Measurements from ENCODE around the gene THBD. TPM values are rescaled to one million over a fixed set of nuclear protein-coding genes. Genes with fewer than 3 reads are reported as not detected.

The THBD gene
- total RNA-seq, 2 donors from 2014 or later: 6.6 to 88.4 TPM

- intact Hi-C loops (cut with DNase I): loop anchor here (10.0 kb wide), 2 partner anchors 294 to 356 kb away; no protein-coding TSS in a partner anchor
- Histone ChIP-seq H3K9me3 (no peaks in the 10 kb centered on the region), H3K36me3 (no peaks in the 10 kb centered on the region), H3K27me3 (replicated peaks; ENCODE audit: insufficient read depth) (peaks cover 7% of the 10 kb centered on the region), H3K4me3 (peak overlapping the region; percentile 24 to 28), H3K27ac (peak overlapping the region in 1 of 2 donors; percentile 27), H3K4me1 (replicated peaks) (no peaks in the 10 kb centered on the region)
- no peak for TF ChIP-seq POLR2AphosphoS5 (IDR thresholded peaks at IDR 0.05)
- peak in 3 of 4 experiments; percentile 50 to 72 (median 52) for TF ChIP-seq CTCF (IDR thresholded peaks at IDR 0.05)
- WGBS: 22% methylated on average over 41 of the region's 46 CpGs
- DNase-seq (ENCODE audit: low spot score): peak; percentile 52
Observed at GRCh38 chr20:23050847-23051627, 1.6 kb upstream of the THBD start.

DNA sequence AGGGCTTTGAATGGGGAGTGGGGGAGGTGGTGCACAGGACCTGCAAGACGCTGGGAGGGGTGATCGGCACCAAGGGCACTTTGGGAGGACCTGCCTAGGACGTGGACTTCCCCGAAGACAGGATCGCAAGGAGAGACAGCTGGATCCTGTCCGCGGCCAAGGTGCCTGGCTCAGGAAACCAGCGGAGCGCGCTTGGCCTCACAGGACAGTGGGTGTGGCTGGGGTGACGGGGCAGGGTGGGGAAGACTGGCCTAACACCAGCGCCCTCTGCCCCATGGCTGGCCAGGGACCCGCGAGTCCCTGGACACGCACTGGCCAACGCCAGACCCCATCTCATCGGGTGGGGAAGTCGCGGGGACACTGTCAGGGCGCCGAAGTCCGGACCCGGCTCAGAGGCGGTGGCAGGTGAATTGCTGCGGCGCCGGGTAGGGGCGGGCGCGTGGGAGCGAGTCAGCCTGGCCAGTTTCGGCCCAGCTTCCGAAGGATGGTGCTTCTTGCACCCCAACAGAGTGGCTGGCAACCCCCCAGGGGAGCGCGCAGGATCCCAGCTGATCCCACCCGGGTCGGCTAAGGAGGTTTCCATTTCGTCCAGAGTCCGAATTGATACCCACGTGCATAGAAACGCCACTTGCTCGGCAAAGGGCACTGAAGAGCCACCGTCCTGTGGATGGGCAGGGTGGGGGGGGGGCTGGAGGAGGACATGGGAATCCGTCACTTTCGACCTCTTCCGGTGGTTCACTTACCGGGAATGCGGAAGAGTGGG lies 785 bp upstream of the THBD start:
- Histone ChIP-seq H3K27ac (peak overlapping the region; percentile 8 to 27), H3K4me1 (replicated peaks) (no peaks in the 10 kb centered on the region), H3K27me3 (replicated peaks; ENCODE audit: insufficient read depth) (peaks cover 7% of the 10 kb centered on the region), H3K4me3 (peak overlapping the region; percentile 24 to 28), H3K9me3 (no peaks in the 10 kb centered on the region), H3K36me3 (no peaks in the 10 kb centered on the region)
- WGBS: 4% methylated on average over 29 of the region's 48 CpGs
- intact Hi-C loops (cut with DNase I): loop anchor here (10.0 kb wide), 2 partner anchors 295 to 355 kb away; no protein-coding TSS in a partner anchor
- TF ChIP-seq POLR2A (IDR thresholded peaks at IDR 0.05) (no peak), CTCF (IDR thresholded peaks at IDR 0.05) (no peak), POLR2AphosphoS5 (IDR thresholded peaks at IDR 0.05) (no peak)
- DNase-seq (ENCODE audit: low spot score): no peak

DNA sequence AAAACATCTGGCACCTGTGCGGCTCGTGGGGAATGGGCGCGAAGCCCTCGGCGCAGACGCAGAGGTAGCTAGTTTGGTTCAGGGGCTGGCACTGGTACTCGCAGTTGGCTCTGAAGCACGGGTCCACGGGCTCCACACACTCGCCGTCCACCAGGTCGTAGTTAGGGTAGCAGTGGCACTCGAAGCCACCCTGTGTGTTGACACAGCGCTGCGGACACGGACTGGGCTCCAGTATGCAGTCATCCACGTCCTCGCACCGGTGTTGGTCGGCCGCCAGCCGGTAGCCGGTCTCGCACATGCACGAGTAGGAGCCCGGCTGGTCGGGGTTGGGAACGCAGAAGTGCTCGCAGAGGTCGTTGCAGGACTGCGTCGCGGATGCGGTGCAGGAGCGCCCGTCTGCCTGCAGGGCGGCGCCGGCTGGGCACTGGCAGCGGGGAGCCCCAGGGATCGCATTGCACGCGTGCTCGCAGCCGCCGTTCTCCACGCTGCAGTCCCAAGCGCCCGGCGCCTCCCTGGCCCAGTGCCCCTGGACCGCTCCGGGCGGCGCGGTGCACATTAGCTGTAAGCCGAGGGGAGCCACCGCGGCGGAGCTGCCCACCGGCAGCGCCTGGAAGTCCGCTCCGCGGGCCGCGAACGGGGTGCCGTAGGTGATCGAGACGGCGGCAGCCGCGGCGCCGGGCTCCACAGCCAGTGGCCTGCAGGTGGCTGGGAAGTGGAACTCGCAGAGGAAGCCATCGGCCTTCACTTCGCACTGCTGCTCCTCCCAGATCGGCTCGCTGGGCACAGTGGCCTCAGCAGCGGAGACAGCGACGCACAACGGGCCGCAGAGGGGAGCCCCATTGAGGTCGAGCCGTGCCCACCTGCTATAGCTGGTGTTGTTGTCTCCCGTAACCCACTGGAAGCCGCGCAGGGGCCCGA lies 930 bp downstream of the THBD start:
- H3K27me3 ChIP-seq (replicated peaks; ENCODE audit: insufficient read depth): peaks cover 7% of the 10 kb centered on the region
- H3K4me1 ChIP-seq (replicated peaks): no peaks in the 10 kb centered on the region
- peak overlapping the region; percentile 24 to 28 for H3K4me3 ChIP-seq
- 2% methylated on average over 49 of the region's 92 CpGs for WGBS
- peak; percentile 17 for DNase-seq (ENCODE audit: low spot score)
- H3K27ac ChIP-seq: peak overlapping the region; percentile 12 to 27
- no peak for TF ChIP-seq POLR2AphosphoS5 (IDR thresholded peaks at IDR 0.05)
- peak in 2 of 4 experiments; percentile 23 to 62 for TF ChIP-seq CTCF (IDR thresholded peaks at IDR 0.05)
- no peaks in the 10 kb centered on the region for H3K9me3 ChIP-seq
- intact Hi-C loops (cut with DNase I): no loop called here
- H3K36me3 ChIP-seq: no peaks in the 10 kb centered on the region

DNA sequence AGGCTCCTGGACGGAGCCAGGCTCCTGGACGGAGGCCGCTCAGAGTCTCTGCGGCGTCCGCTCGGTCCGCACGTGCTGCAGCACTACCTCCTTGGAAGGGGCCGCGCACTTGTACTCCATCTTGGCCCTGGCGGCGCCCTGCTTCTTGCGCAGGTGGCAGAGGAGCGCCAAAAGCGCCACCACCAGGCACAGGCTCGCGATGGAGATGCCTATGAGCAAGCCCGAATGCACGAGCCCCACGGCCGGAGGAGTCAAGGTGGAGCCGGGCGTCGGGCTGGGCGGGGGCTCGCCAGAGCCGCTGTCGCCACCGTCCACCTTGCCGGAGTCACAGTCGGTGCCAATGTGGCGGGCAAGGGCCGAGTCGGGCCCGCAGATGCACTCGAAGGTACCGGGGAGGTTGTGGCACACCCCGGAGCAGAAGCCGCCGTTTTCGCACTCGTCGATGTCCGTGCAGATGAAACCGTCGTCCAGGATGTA lies 1.7 kb downstream of the THBD start:
- Histone ChIP-seq H3K9me3 (no peaks in the 10 kb centered on the region), H3K4me1 (replicated peaks) (no peaks in the 10 kb centered on the region), H3K4me3 (peak overlapping the region in 1 of 2 donors; percentile 28), H3K36me3 (no peaks in the 10 kb centered on the region), H3K27ac (no peak overlapping the region), H3K27me3 (replicated peaks; ENCODE audit: insufficient read depth) (peaks cover 7% of the 10 kb centered on the region)
- WGBS: 5% methylated on average over 27 of the region's 47 CpGs
- TF ChIP-seq POLR2A (IDR thresholded peaks at IDR 0.05) (no peak), POLR2AphosphoS5 (IDR thresholded peaks at IDR 0.05) (no peak), CTCF (IDR thresholded peaks at IDR 0.05) (no peak)
- no peak for DNase-seq (ENCODE audit: low spot score)
- intact Hi-C loops (cut with DNase I): no loop called here

Measured in prostate gland (tissue), 2 donors.